Measurements from ENCODE around the gene SORCS2. TPM values are rescaled to one million over a fixed set of nuclear protein-coding genes. Genes with fewer than 3 reads are reported as not detected.

The SORCS2 gene
- total RNA-seq, 1 experiment from 2014 or later, result 4.1 TPM

- TF ChIP-seq EZH2 (IDR thresholded peaks at IDR 0.05; ENCODE audit: low read length, unreplicated experiment) (no peak), EZH2phosphoT487 (IDR thresholded peaks at IDR 0.05; ENCODE audit: borderline replicate concordance, low read length) (no peak), CTCF (conservative IDR thresholded peaks at IDR 0.05; ENCODE audit: low read depth, low read length) (no peak)
- H3K4me1 ChIP-seq (ENCODE audit: insufficient read depth, low read length), result no peaks in the 10 kb centered on the region
- H2AFZ ChIP-seq (ENCODE audit: low read length), result no peak overlapping the region
- no peaks in the 10 kb centered on the region for H4K20me1 ChIP-seq (ENCODE audit: low read length)
- no peaks in the 10 kb centered on the region for H3K79me2 ChIP-seq (ENCODE audit: low read length)
- H3K36me3 ChIP-seq (ENCODE audit: low read depth, low read length), result no peaks in the 10 kb centered on the region
- no peak for DNase-seq
- ChIA-PET CTCF (no interaction called here), POLR2A (ENCODE audit: unreplicated experiment) (no interaction called here)
- BruUV-seq (replicated peaks), result no TSS peak
- no peak overlapping the region for H3K27ac ChIP-seq (ENCODE audit: low read length)
- no peak overlapping the region for H3K4me3 ChIP-seq (ENCODE audit: low read length)
- no peaks in the 10 kb centered on the region for H3K9me2 ChIP-seq (replicated peaks; ENCODE audit: low read length)
- H3F3A ChIP-seq (ENCODE audit: low read length, unreplicated experiment), result no peaks in the 10 kb centered on the region
- no peak for ATAC-seq
- no peak overlapping the region for H3K9ac ChIP-seq (ENCODE audit: low read length)
- H3K27me3 ChIP-seq (ENCODE audit: low read length), result no peaks in the 10 kb centered on the region
- no peaks in the 10 kb centered on the region for H3K9me3 ChIP-seq (ENCODE audit: low read length)
- no peak overlapping the region for H3K4me2 ChIP-seq (ENCODE audit: low read length)
- intact Hi-C loops (cut with micrococcal nuclease), result no loop called here
These were observed 145.7 kb downstream of the SORCS2 start for GRCh38 chr4:7338059-7338452.

GRCh38 chr4:7338876-7339623 lies 146.7 kb downstream of the SORCS2 start:
- TF ChIP-seq EZH2phosphoT487 (IDR thresholded peaks at IDR 0.05; ENCODE audit: borderline replicate concordance, low read length) (no peak), EZH2 (IDR thresholded peaks at IDR 0.05; ENCODE audit: low read length, unreplicated experiment) (no peak), CTCF (conservative IDR thresholded peaks at IDR 0.05; ENCODE audit: low read depth, low read length) (no peak)
- Histone ChIP-seq H3K9me2 (replicated peaks; ENCODE audit: low read length) (no peaks in the 10 kb centered on the region), H3K27me3 (ENCODE audit: low read length) (no peaks in the 10 kb centered on the region), H3K4me3 (ENCODE audit: low read length) (no peak overlapping the region), H3K4me1 (ENCODE audit: insufficient read depth, low read length) (no peaks in the 10 kb centered on the region), H3K9ac (ENCODE audit: low read length) (no peak overlapping the region), H3F3A (ENCODE audit: low read length, unreplicated experiment) (no peaks in the 10 kb centered on the region), H3K79me2 (ENCODE audit: low read length) (no peaks in the 10 kb centered on the region), H3K27ac (ENCODE audit: low read length) (no peak overlapping the region), H3K9me3 (ENCODE audit: low read length) (no peaks in the 10 kb centered on the region), H3K36me3 (ENCODE audit: low read depth, low read length) (no peaks in the 10 kb centered on the region), H2AFZ (ENCODE audit: low read length) (no peak overlapping the region), H4K20me1 (ENCODE audit: low read length) (no peaks in the 10 kb centered on the region), H3K4me2 (ENCODE audit: low read length) (no peak overlapping the region)
- intact Hi-C loops (cut with micrococcal nuclease), result no loop called here
- CTCF ChIA-PET, result no interaction called here
- POLR2A ChIA-PET (ENCODE audit: unreplicated experiment), result no interaction called here
- BruUV-seq (replicated peaks), result no TSS peak
- ATAC-seq (no peak), DNase-seq (no peak)

- H3K36me3 ChIP-seq (ENCODE audit: low read depth, low read length), result no peaks in the 10 kb centered on the region
- DNase-seq (no peak), ATAC-seq (no peak)
- no peak overlapping the region for H3K4me3 ChIP-seq (ENCODE audit: low read length)
- H3K27ac ChIP-seq (ENCODE audit: low read length), result no peak overlapping the region
- no peak for TF ChIP-seq EZH2phosphoT487 (IDR thresholded peaks at IDR 0.05; ENCODE audit: borderline replicate concordance, low read length)
- TF ChIP-seq CTCF (conservative IDR thresholded peaks at IDR 0.05; ENCODE audit: low read depth, low read length), result no peak
- no peak for TF ChIP-seq EZH2 (IDR thresholded peaks at IDR 0.05; ENCODE audit: low read length, unreplicated experiment)
- CTCF ChIA-PET, result no interaction called here
- H3K4me2 ChIP-seq (ENCODE audit: low read length), result no peak overlapping the region
- POLR2A ChIA-PET (ENCODE audit: unreplicated experiment), result no interaction called here
- no peaks in the 10 kb centered on the region for H4K20me1 ChIP-seq (ENCODE audit: low read length)
- intact Hi-C loops (cut with micrococcal nuclease), result no loop called here
- H3K9ac ChIP-seq (ENCODE audit: low read length), result no peak overlapping the region
- no peaks in the 10 kb centered on the region for H3K9me3 ChIP-seq (ENCODE audit: low read length)
- no peak overlapping the region for H2AFZ ChIP-seq (ENCODE audit: low read length)
- no peaks in the 10 kb centered on the region for H3K4me1 ChIP-seq (ENCODE audit: insufficient read depth, low read length)
- no peaks in the 10 kb centered on the region for H3K27me3 ChIP-seq (ENCODE audit: low read length)
- H3K9me2 ChIP-seq (replicated peaks; ENCODE audit: low read length), result no peaks in the 10 kb centered on the region
- BruUV-seq (replicated peaks), result no TSS peak
- no peaks in the 10 kb centered on the region for H3K79me2 ChIP-seq (ENCODE audit: low read length)
- no peaks in the 10 kb centered on the region for H3F3A ChIP-seq (ENCODE audit: low read length, unreplicated experiment)
These were observed 147.6 kb downstream of the SORCS2 start for GRCh38 chr4:7339751-7340552.

Measured in PC-3 (cell line).